GM12878 (cell line): ENCODE measurements around the gene PTTG1. TPM values are rescaled to one million over a fixed set of nuclear protein-coding genes. Genes with fewer than 3 reads are reported as not detected.
A peak's percentile ranks its signal among the peaks of the same experiment; 100 is the strongest.

Experiments
- CHD2 ChIP-seq: IDR thresholded peaks from 2 replicates; pipeline ENCODE4 v1.6.1; 2011; ENCODE audit warnings: low read depth, low read length, improper control_type of control experiment, borderline replicate concordance
- EP300 ChIP-seq, 2 experiments: fragments of 150-350 bp in 1 of 2; IDR thresholded peaks; 2 replicates each; pipeline ENCODE4 v1.6.1; 2011 to 2012; ENCODE audit warnings: low read depth in 2 of 2, low read length in 2 of 2, borderline replicate concordance in 1 of 2, improper control_type of control experiment in 1 of 2, inconsistent platforms in 1 of 2; ENCODE audit not compliant: control insufficient read depth in 1 of 2
- ETV6 ChIP-seq, 2 experiments: fragments of 450-650 bp in 1 of 2; IDR thresholded peaks in 1 of 2; conservative IDR thresholded peaks in 1 of 2; 2 replicates each; pipeline ENCODE4 v1.6.1; 2014; ENCODE audit warnings: antibody characterized with exemption in 1 of 2, borderline replicate concordance in 1 of 2, low read depth in 1 of 2, mild to moderate bottlenecking in 1 of 2, moderate library complexity in 1 of 2
- IKZF1 ChIP-seq: fragments of 450-650 bp; conservative IDR thresholded peaks from 2 replicates; pipeline ENCODE4 v1.6.1; 2017; ENCODE audit warnings: antibody characterized with exemption, mild to moderate bottlenecking
- IRF4 ChIP-seq: IDR thresholded peaks from 2 replicates; pipeline ENCODE4 v1.6.1; 2011; ENCODE audit warnings: low read depth, low read length
- PAX8 ChIP-seq: fragments of 450-650 bp; IDR thresholded peaks from 2 replicates; pipeline ENCODE4 v1.6.1; 2017; ENCODE audit warnings: mild to moderate bottlenecking, moderate library complexity
- POLR2AphosphoS2 ChIP-seq: IDR thresholded peaks from 2 replicates; pipeline ENCODE4 v1.6.1; 2011; ENCODE audit warnings: low read depth, mild to moderate bottlenecking, low read length, improper control_type of control experiment, moderate library complexity
- POU2F2 ChIP-seq: IDR thresholded peaks from 3 replicates; pipeline ENCODE4 v1.6.1; 2011; ENCODE audit warnings: low read depth, mild to moderate bottlenecking, low read length, borderline replicate concordance
- RFX5 ChIP-seq: IDR thresholded peaks from 2 replicates; pipeline ENCODE4 v1.6.1; 2011; ENCODE audit warnings: low read depth, low read length, improper control_type of control experiment
- SIX5 ChIP-seq: IDR thresholded peaks from 2 replicates; pipeline ENCODE4 v1.6.1; 2011; ENCODE audit warnings: mild to moderate bottlenecking, low read depth, low read length, moderate library complexity; ENCODE audit not compliant: severe bottlenecking
- TAF1 ChIP-seq: IDR thresholded peaks from 2 replicates; pipeline ENCODE4 v1.6.1; 2011; ENCODE audit warnings: mild to moderate bottlenecking, low read depth, low read length, borderline replicate concordance
- TCF7 ChIP-seq: IDR thresholded peaks from 2 replicates; pipeline ENCODE4 v1.6.1; 2014; ENCODE audit warnings: antibody characterized with exemption, borderline replicate concordance
- YBX1 ChIP-seq: fragments of 450-650 bp; IDR thresholded peaks from 2 replicates; pipeline ENCODE4 v1.6.1; 2016; ENCODE audit warnings: antibody characterized with exemption
- ZNF384 ChIP-seq: IDR thresholded peaks from 2 replicates; pipeline ENCODE4 v1.6.1; 2012; ENCODE audit warnings: low read depth, mild to moderate bottlenecking, low read length, improper control_type of control experiment, borderline replicate concordance
- polyA plus RNA-seq, 11 experiments: library from polyadenylated mRNA; depleted of rRNA in 4 of 11; unstranded in 6 of 11; stranded (reverse) in 5 of 11; fragments of >200 nt; fragmentation: Nextera tagmentation in 4 of 11; fragmentation: Illumina TruSeq in 1 of 11; extraction: Ambion mirVana in 4 of 11; extraction: Trizol in 1 of 11; gene quantifications; 1 replicate in 1 of 11; 2 replicates in 10 of 11; pipeline versions ENCODE4 v1.2.1 to v1.2.3, GENCODE V29; 2011 to 2016; ENCODE audit warnings: inconsistent platforms in 2 of 11, missing spikeins in 2 of 11, low read depth in 1 of 11
- total RNA-seq, 4 experiments: library from RNA; depleted of rRNA in 3 of 4; stranded (reverse); fragments of >200 nt in 3 of 4; fragmentation: Illumina TruSeq in 1 of 4; extraction: Trizol in 1 of 4; gene quantifications; 2 replicates each; pipeline versions ENCODE4 v1.2.1 to v1.2.3, GENCODE V29; 2013 to 2021
- TF ChIP-seq, protein P1 (sequence below): fragments of 450-650 bp; conservative IDR thresholded peaks from 2 replicates; pipeline ENCODE4 v1.6.1; 2017; ENCODE audit warnings: mild to moderate bottlenecking, moderate library complexity
- TF ChIP-seq, protein P2 (sequence below): fragments of 450-650 bp; IDR thresholded peaks from 2 replicates; pipeline ENCODE4 v1.6.1; 2018; ENCODE audit warnings: mild to moderate bottlenecking, low read depth, moderate library complexity; ENCODE audit not compliant: partially characterized antibody
- TF ChIP-seq, protein P3 (sequence below): fragments of 450-650 bp; IDR thresholded peaks from 2 replicates; pipeline ENCODE4 v1.6.1; 2016; ENCODE audit warnings: mild to moderate bottlenecking, moderate library complexity, borderline replicate concordance
- TF ChIP-seq, protein P4 (sequence below): IDR thresholded peaks from 2 replicates; pipeline ENCODE4 v1.6.1; 2012; ENCODE audit warnings: low read length, inconsistent platforms

Gene PTTG1
- total and polyA plus RNA-seq, 10 of the 15 experiments (the other 5 are each of a cell fraction or from before 2014, with no cell fraction given) = 154 to 1,033 (median 377) TPM

DNA sequence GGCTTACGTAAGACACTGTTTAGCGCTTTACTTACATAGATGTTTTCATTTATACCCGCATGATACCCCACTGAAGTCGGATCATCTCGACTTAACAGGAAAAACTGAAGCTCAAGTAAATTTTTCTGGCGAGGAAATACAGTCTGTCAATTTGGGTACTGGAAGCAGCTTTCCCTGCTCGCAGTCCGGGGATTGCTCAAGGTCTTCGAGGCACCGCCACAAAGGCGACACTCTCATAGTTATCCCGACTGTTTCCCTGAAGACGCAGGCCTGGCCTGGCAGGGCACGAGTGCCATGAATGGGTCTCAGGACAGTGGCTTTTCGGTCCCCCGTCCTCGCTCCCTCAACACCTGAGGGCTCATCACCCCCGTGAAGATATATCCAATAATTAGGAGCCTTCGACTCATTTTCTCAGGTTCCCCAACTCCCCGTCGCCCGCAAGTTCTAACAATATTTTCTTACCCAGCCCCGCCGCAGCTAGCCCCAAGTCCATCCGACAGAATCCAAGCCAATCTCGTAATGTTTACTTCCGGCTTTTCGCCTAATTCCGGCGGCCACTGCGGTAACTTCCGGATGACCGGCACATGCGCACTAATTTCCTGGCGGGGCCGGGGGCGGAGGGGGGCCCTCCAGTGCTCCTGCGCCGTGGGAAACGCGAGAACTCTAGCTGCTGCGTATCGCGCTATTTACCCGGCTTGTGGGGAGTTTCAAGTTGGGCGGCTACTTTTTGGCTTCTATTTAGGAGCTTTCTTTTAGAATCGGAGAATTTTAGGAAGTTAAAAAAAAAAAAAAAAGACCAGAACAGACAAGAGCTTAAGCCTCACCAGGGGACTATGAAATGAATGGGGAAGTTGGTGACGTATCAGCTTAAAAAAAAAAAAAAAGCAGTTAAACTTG is 2.8 kb upstream of the PTTG1 start, which contains the start of gene SLU7 (continued):
- TF ChIP-seq RFX5 = no peak
- no peak for TF ChIP-seq YBX1
- no peak for TF ChIP-seq PAX8
- no peak; a peak in 1 of 4 replicates for TF ChIP-seq EP300 (IDR thresholded peaks at IDR 0.05; ENCODE audit: borderline replicate concordance in 1 of 2, control insufficient read depth in 1 of 2, low read depth in 2 of 2, low read length in 2 of 2)
- no peak for TF ChIP-seq TCF7
- 0 out of 3 replicates have a peak, but pooled peaks have one; percentile 15 for TF ChIP-seq POU2F2
- peak; percentile 90 for TF ChIP-seq TAF1
- TF ChIP-seq POLR2AphosphoS2 = peak; percentile 72; the same call in 1 of the 2 replicates
- TF ChIP-seq, protein P1, sequence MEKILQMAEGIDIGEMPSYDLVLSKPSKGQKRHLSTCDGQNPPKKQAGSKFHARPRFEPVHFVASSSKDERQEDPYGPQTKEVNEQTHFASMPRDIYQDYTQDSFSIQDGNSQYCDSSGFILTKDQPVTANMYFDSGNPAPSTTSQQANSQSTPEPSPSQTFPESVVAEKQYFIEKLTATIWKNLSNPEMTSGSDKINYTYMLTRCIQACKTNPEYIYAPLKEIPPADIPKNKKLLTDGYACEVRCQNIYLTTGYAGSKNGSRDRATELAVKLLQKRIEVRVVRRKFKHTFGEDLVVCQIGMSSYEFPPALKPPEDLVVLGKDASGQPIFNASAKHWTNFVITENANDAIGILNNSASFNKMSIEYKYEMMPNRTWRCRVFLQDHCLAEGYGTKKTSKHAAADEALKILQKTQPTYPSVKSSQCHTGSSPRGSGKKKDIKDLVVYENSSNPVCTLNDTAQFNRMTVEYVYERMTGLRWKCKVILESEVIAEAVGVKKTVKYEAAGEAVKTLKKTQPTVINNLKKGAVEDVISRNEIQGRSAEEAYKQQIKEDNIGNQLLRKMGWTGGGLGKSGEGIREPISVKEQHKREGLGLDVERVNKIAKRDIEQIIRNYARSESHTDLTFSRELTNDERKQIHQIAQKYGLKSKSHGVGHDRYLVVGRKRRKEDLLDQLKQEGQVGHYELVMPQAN = peak; percentile 67
- no peak for TF ChIP-seq SIX5
- no peak for TF ChIP-seq IRF4
- TF ChIP-seq IKZF1 = peak; percentile 58; the same call in 1 of the 2 replicates
- TF ChIP-seq ZNF384 = peak; percentile 98
- no peak for TF ChIP-seq ETV6 (conservative IDR thresholded peaks at IDR 0.05 in 1 of 2, IDR thresholded peaks at IDR 0.05 in 1 of 2; ENCODE audit: borderline replicate concordance in 1 of 2, low read depth in 1 of 2)
- TF ChIP-seq, protein P2, sequence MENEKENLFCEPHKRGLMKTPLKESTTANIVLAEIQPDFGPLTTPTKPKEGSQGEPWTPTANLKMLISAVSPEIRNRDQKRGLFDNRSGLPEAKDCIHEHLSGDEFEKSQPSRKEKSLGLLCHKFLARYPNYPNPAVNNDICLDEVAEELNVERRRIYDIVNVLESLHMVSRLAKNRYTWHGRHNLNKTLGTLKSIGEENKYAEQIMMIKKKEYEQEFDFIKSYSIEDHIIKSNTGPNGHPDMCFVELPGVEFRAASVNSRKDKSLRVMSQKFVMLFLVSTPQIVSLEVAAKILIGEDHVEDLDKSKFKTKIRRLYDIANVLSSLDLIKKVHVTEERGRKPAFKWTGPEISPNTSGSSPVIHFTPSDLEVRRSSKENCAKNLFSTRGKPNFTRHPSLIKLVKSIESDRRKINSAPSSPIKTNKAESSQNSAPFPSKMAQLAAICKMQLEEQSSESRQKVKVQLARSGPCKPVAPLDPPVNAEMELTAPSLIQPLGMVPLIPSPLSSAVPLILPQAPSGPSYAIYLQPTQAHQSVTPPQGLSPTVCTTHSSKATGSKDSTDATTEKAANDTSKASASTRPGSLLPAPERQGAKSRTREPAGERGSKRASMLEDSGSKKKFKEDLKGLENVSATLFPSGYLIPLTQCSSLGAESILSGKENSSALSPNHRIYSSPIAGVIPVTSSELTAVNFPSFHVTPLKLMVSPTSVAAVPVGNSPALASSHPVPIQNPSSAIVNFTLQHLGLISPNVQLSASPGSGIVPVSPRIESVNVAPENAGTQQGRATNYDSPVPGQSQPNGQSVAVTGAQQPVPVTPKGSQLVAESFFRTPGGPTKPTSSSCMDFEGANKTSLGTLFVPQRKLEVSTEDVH = no peak
- TF ChIP-seq CHD2 = peak; percentile 97
- TF ChIP-seq, protein P3, sequence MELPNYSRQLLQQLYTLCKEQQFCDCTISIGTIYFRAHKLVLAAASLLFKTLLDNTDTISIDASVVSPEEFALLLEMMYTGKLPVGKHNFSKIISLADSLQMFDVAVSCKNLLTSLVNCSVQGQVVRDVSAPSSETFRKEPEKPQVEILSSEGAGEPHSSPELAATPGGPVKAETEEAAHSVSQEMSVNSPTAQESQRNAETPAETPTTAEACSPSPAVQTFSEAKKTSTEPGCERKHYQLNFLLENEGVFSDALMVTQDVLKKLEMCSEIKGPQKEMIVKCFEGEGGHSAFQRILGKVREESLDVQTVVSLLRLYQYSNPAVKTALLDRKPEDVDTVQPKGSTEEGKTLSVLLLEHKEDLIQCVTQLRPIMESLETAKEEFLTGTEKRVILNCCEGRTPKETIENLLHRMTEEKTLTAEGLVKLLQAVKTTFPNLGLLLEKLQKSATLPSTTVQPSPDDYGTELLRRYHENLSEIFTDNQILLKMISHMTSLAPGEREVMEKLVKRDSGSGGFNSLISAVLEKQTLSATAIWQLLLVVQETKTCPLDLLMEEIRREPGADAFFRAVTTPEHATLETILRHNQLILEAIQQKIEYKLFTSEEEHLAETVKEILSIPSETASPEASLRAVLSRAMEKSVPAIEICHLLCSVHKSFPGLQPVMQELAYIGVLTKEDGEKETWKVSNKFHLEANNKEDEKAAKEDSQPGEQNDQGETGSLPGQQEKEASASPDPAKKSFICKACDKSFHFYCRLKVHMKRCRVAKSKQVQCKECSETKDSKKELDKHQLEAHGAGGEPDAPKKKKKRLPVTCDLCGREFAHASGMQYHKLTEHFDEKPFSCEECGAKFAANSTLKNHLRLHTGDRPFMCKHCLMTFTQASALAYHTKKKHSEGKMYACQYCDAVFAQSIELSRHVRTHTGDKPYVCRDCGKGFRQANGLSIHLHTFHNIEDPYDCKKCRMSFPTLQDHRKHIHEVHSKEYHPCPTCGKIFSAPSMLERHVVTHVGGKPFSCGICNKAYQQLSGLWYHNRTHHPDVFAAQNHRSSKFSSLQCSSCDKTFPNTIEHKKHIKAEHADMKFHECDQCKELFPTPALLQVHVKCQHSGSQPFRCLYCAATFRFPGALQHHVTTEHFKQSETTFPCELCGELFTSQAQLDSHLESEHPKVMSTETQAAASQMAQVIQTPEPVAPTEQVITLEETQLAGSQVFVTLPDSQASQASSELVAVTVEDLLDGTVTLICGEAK = peak; percentile 88
- TF ChIP-seq, protein P4, sequence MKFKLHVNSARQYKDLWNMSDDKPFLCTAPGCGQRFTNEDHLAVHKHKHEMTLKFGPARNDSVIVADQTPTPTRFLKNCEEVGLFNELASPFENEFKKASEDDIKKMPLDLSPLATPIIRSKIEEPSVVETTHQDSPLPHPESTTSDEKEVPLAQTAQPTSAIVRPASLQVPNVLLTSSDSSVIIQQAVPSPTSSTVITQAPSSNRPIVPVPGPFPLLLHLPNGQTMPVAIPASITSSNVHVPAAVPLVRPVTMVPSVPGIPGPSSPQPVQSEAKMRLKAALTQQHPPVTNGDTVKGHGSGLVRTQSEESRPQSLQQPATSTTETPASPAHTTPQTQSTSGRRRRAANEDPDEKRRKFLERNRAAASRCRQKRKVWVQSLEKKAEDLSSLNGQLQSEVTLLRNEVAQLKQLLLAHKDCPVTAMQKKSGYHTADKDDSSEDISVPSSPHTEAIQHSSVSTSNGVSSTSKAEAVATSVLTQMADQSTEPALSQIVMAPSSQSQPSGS = peak; percentile 59; the same call in 1 of the 2 replicates
